Measurements from ENCODE around the gene RBPJL.

DNA sequence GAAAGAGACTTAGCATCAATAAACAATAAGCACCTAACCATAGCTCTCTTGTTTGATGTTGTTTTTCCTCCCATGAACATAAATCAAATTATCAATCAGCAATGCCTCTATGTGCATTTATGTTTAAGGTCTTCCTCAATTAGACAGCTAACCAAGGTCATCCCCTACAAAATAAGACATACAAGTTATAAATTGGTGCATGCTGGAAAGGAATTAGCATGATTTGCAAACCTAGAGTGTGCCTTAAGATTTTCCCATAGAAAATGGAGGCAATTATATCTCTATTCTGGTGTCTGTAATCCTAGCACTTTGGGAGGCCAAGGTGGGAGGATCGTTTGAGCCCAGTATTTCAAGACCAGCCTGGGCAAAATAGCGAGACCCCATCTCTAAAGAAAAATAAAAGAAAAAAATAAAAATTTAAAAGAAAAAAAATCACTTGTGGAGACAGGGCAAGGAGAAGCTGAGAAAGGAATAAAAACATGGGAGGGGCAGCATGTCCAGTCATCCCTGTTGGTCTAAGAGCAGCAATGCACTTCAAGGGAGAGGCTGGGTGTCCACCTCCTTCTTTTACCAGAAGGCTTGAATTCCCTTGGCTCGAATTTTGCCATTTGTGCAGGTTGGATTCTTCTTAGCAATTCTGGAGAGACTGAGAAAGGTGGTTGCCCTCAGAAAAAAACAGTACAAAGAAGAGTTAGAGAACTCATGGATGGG is 42.9 kb upstream of the RBPJL start:
- TF ChIP-seq EZH2 (conservative IDR thresholded peaks at IDR 0.05; ENCODE audit: low read depth, low read length) = no peak
- TF ChIP-seq EP300 (IDR thresholded peaks at IDR 0.05; ENCODE audit: low read depth in 2 of 2, low read length in 2 of 2) = no peak
- TF ChIP-seq EP300 (CRISPR knock-in tag; IDR thresholded peaks at IDR 0.05; ENCODE audit: borderline replicate concordance) = no peak
- TF ChIP-seq CENPX (CRISPR knock-in tag; IDR thresholded peaks at IDR 0.05) = no peak
- TF ChIP-seq ZNF30 (CRISPR knock-in tag; IDR thresholded peaks at IDR 0.05) = no peak
- no peak for TF ChIP-seq NR3C1 (CRISPR knock-in tag; IDR thresholded peaks at IDR 0.05)
- no peak for TF ChIP-seq KLF6 (CRISPR knock-in tag; IDR thresholded peaks at IDR 0.05)
- TF ChIP-seq SMC3 (IDR thresholded peaks at IDR 0.05; ENCODE audit: low read length) = no peak
- TF ChIP-seq TAF1 (CRISPR knock-in tag; IDR thresholded peaks at IDR 0.05) = no peak
- no peak for TF ChIP-seq ASH2L (IDR thresholded peaks at IDR 0.05; ENCODE audit: insufficient read length, low read depth, low read length)
- TF ChIP-seq, protein P1, sequence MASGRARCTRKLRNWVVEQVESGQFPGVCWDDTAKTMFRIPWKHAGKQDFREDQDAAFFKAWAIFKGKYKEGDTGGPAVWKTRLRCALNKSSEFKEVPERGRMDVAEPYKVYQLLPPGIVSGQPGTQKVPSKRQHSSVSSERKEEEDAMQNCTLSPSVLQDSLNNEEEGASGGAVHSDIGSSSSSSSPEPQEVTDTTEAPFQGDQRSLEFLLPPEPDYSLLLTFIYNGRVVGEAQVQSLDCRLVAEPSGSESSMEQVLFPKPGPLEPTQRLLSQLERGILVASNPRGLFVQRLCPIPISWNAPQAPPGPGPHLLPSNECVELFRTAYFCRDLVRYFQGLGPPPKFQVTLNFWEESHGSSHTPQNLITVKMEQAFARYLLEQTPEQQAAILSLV (CRISPR knock-in tag; IDR thresholded peaks at IDR 0.05; ENCODE audit: borderline replicate concordance) = no peak
- TF ChIP-seq, protein P2, sequence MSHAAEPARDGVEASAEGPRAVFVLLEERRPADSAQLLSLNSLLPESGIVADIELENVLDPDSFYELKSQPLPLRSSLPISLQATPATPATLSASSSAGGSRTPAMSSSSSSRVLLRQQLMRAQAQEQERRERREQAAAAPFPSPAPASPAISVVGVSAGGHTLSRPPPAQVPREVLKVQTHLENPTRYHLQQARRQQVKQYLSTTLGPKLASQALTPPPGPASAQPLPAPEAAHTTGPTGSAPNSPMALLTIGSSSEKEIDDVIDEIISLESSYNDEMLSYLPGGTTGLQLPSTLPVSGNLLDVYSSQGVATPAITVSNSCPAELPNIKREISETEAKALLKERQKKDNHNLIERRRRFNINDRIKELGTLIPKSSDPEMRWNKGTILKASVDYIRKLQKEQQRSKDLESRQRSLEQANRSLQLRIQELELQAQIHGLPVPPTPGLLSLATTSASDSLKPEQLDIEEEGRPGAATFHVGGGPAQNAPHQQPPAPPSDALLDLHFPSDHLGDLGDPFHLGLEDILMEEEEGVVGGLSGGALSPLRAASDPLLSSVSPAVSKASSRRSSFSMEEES (CRISPR knock-in tag; IDR thresholded peaks at IDR 0.05) = no peak
- TF ChIP-seq, protein P3, sequence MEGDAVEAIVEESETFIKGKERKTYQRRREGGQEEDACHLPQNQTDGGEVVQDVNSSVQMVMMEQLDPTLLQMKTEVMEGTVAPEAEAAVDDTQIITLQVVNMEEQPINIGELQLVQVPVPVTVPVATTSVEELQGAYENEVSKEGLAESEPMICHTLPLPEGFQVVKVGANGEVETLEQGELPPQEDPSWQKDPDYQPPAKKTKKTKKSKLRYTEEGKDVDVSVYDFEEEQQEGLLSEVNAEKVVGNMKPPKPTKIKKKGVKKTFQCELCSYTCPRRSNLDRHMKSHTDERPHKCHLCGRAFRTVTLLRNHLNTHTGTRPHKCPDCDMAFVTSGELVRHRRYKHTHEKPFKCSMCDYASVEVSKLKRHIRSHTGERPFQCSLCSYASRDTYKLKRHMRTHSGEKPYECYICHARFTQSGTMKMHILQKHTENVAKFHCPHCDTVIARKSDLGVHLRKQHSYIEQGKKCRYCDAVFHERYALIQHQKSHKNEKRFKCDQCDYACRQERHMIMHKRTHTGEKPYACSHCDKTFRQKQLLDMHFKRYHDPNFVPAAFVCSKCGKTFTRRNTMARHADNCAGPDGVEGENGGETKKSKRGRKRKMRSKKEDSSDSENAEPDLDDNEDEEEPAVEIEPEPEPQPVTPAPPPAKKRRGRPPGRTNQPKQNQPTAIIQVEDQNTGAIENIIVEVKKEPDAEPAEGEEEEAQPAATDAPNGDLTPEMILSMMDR (CRISPR knock-in tag; IDR thresholded peaks at IDR 0.05) = no peak
- TF ChIP-seq SIX1 (CRISPR knock-in tag; IDR thresholded peaks at IDR 0.05; ENCODE audit: borderline replicate concordance) = no peak

All from HepG2 (cell line).